Peyer's patch (tissue), 4 donors: Measurements from ENCODE around the gene KCNQ1. TPM values are rescaled to one million over a fixed set of nuclear protein-coding genes. Genes with fewer than 3 reads are reported as not detected.

Source experiments
- DNase-seq, 3 donors: peaks; one replicate each; pipeline ENCODE4 v3.0.0-alpha.2; 2017 to 2019
- H3K27ac ChIP-seq, 4 donors: fragments of 200-600 bp; sonication (generic); one replicate each; pipeline ENCODE4 v1.5.1; 2016 to 2019
- H3K27me3 ChIP-seq, 2 donors: fragments of 200-600 bp; sonication (generic); one replicate each; pipeline ENCODE4 v1.5.1; 2019
- H3K36me3 ChIP-seq, 3 donors: fragments of 200-600 bp; sonication (generic); one replicate each; pipeline ENCODE4 v1.5.1; 2016 to 2019
- H3K4me1 ChIP-seq, 4 donors: fragments of 200-600 bp; sonication (generic); one replicate each; pipeline ENCODE4 v1.5.1; 2016 to 2019
- H3K4me3 ChIP-seq, 4 donors: fragments of 200-600 bp; sonication (generic); 1 replicate in 3 of 4; 2 replicates in 1 of 4; pipeline ENCODE4 v1.5.1; 2016 to 2019; ENCODE audit warnings: mild to moderate bottlenecking in 1 of 4
- H3K9me3 ChIP-seq, 4 donors: fragments of 200-600 bp; sonication (generic); one replicate each; pipeline ENCODE4 v1.5.1; 2016 to 2019; ENCODE audit warnings: mild to moderate bottlenecking in 1 of 4
- CTCF ChIP-seq, 6 experiments: fragments of 450-650 bp in 4 of 6; fragments of 200-600 bp in 2 of 6; sonication (generic) in 1 of 6; IDR thresholded peaks; one replicate each; pipeline ENCODE4 v1.5.1; 2017 to 2019; ENCODE audit warnings: antibody characterized with exemption in 6 of 6, mild to moderate bottlenecking in 3 of 6, moderate library complexity in 1 of 6
- POLR2A ChIP-seq, 2 donors: fragments of 450-650 bp; IDR thresholded peaks; one replicate each; pipeline ENCODE4 v1.5.1; 2017; ENCODE audit warnings: antibody characterized with exemption in 2 of 2, mild to moderate bottlenecking in 2 of 2, moderate library complexity in 2 of 2
- total RNA-seq, 4 donors: library from RNA; depleted of rRNA; stranded (reverse); fragments of >200 nt; gene quantifications; one replicate each; pipeline ENCODE4 v1.1.0, GENCODE V29; 2016

The KCNQ1 gene
- total RNA-seq, 4 donors from 2014 or later, result 50.6 to 66.4 (median 54.2) TPM

- Histone ChIP-seq H3K9me3 (no peaks in the 10 kb centered on the region), H3K27ac (no peak overlapping the region), H3K36me3 (peaks cover 0 to 6% (median 0%) of the 10 kb centered on the region in 3 donors), H3K27me3 (no peaks in the 10 kb centered on the region), H3K4me3 (no peak overlapping the region), H3K4me1 (no peaks in the 10 kb centered on the region)
- no peak for DNase-seq
- TF ChIP-seq CTCF (IDR thresholded peaks at IDR 0.05) (no peak), POLR2A (IDR thresholded peaks at IDR 0.05) (no peak)
Measured at GRCh38 chr11:2408671-2409070, 36.1 kb upstream of the KCNQ1 start.

GRCh38 chr11:2409126-2409525 lies 35.7 kb upstream of the KCNQ1 start:
- Histone ChIP-seq H3K4me1 (no peaks in the 10 kb centered on the region), H3K27me3 (no peaks in the 10 kb centered on the region), H3K4me3 (no peak overlapping the region), H3K36me3 (peaks cover 0 to 2% (median 0%) of the 10 kb centered on the region in 3 donors), H3K9me3 (no peaks in the 10 kb centered on the region), H3K27ac (no peak overlapping the region)
- TF ChIP-seq CTCF (IDR thresholded peaks at IDR 0.05) (no peak), POLR2A (IDR thresholded peaks at IDR 0.05) (no peak)
- no peak for DNase-seq

GRCh38 chr11:2409611-2410468 lies 35.0 kb upstream of the KCNQ1 start:
- Histone ChIP-seq H3K36me3 (no peaks in the 10 kb centered on the region), H3K9me3 (no peaks in the 10 kb centered on the region), H3K4me3 (no peak overlapping the region), H3K27me3 (no peaks in the 10 kb centered on the region), H3K27ac (no peak overlapping the region), H3K4me1 (no peaks in the 10 kb centered on the region)
- TF ChIP-seq CTCF (IDR thresholded peaks at IDR 0.05) (no peak), POLR2A (IDR thresholded peaks at IDR 0.05) (no peak)
- no peak for DNase-seq

- no peaks in the 10 kb centered on the region for H3K9me3 ChIP-seq
- H3K4me3 ChIP-seq, result no peak overlapping the region
- no peaks in the 10 kb centered on the region for H3K36me3 ChIP-seq
- DNase-seq, result no peak
- no peaks in the 10 kb centered on the region for H3K4me1 ChIP-seq
- no peaks in the 10 kb centered on the region for H3K27me3 ChIP-seq
- no peak for TF ChIP-seq POLR2A (IDR thresholded peaks at IDR 0.05)
- TF ChIP-seq CTCF (IDR thresholded peaks at IDR 0.05), result no peak
- H3K27ac ChIP-seq, result no peak overlapping the region
Measured at GRCh38 chr11:2410616-2411015, 34.2 kb upstream of the KCNQ1 start.

- Histone ChIP-seq H3K4me1 (no peaks in the 10 kb centered on the region), H3K27me3 (no peaks in the 10 kb centered on the region), H3K4me3 (no peak overlapping the region), H3K9me3 (no peaks in the 10 kb centered on the region), H3K36me3 (no peaks in the 10 kb centered on the region), H3K27ac (no peak overlapping the region)
- DNase-seq, result no peak
- no peak for TF ChIP-seq POLR2A (IDR thresholded peaks at IDR 0.05)
- TF ChIP-seq CTCF (IDR thresholded peaks at IDR 0.05), result no peak
Measured at GRCh38 chr11:2411446-2412305, 33.1 kb upstream of the KCNQ1 start.
